HEK293 (cell line): ENCODE measurements around the gene SERPINA1.

Experiments used
- ZFP37 ChIP-seq: fragments of 450-650 bp; formaldehyde crosslinking; IDR thresholded peaks from 2 replicates; pipeline ENCODE4 v1.5.1; 2016; ENCODE audit warnings: missing biosample characterization, missing genetic modification characterization
- ZNF274 ChIP-seq, 2 experiments: fragments of 200-500 bp in 1 of 2; fragments of 450-650 bp in 1 of 2; sonication (Bioruptor generic) in 1 of 2; formaldehyde crosslinking in 1 of 2; IDR thresholded peaks; 2 replicates each; pipeline versions ENCODE4 v1.5.1 to v1.6.1; 2014 to 2016; ENCODE audit warnings: borderline replicate concordance in 1 of 2, inconsistent platforms in 1 of 2, low read length in 1 of 2, missing biosample characterization in 1 of 2, missing genetic modification characterization in 1 of 2
- ZNF394 ChIP-seq: fragments of 450-650 bp; formaldehyde crosslinking; IDR thresholded peaks from 2 replicates; pipeline ENCODE4 v1.5.1; 2016; ENCODE audit warnings: missing biosample characterization, missing genetic modification characterization, mild to moderate bottlenecking, moderate library complexity, borderline replicate concordance
- ZNF529 ChIP-seq: fragments of 450-650 bp; formaldehyde crosslinking; IDR thresholded peaks from 2 replicates; pipeline ENCODE4 v1.5.1; 2017; ENCODE audit warnings: missing genetic modification characterization, missing biosample characterization; ENCODE audit not compliant: insufficient replicate concordance
- TF ChIP-seq, protein P1 (sequence below): fragments of 450-650 bp; formaldehyde crosslinking; optimal IDR thresholded peaks from 2 replicates; pipeline ENCODE3; 2016; ENCODE audit warnings: missing biosample characterization, mild to moderate bottlenecking, missing genetic modification characterization
- TF ChIP-seq, protein P2 (sequence below): fragments of 450-650 bp; formaldehyde crosslinking; IDR thresholded peaks from 2 replicates; pipeline ENCODE4 v1.5.1; 2016; ENCODE audit warnings: missing biosample characterization, missing genetic modification characterization

DNA sequence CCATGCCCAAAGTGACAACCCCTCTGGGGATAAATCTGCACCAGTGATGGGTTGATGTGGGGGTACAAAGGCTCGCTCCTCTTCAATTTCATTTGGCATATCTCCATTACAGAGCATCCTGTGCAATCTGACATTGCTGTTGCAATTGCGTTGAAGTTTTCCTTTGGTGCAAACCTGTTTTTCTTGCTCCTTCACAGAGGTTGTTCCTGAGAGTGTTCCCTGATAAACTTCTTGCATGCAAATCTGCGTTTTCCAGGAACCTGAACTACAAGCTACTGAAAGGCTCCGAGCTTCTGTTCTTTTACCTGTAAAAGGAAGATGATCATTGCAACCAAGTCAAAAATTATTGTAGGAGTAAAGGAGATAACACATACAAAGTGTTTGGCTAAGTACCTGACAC lies 38.1 kb upstream of the SERPINA1 start:
- TF ChIP-seq ZFP37 (tag by site-specific recombination) (no peak), ZNF529 (no peak), ZNF274 (IDR thresholded peaks at IDR 0.05; ENCODE audit: low read length) (no peak), ZNF274 (tag by site-specific recombination; IDR thresholded peaks at IDR 0.05; ENCODE audit: borderline replicate concordance) (no peak), ZNF394 (tag by site-specific recombination) (no peak)
- TF ChIP-seq, protein P1, sequence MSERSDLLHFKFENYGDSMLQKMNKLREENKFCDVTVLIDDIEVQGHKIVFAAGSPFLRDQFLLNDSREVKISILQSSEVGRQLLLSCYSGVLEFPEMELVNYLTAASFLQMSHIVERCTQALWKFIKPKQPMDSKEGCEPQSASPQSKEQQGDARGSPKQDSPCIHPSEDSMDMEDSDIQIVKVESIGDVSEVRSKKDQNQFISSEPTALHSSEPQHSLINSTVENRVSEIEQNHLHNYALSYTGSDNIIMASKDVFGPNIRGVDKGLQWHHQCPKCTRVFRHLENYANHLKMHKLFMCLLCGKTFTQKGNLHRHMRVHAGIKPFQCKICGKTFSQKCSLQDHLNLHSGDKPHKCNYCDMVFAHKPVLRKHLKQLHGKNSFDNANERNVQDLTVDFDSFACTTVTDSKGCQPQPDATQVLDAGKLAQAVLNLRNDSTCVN, result no peak
- TF ChIP-seq, protein P2, sequence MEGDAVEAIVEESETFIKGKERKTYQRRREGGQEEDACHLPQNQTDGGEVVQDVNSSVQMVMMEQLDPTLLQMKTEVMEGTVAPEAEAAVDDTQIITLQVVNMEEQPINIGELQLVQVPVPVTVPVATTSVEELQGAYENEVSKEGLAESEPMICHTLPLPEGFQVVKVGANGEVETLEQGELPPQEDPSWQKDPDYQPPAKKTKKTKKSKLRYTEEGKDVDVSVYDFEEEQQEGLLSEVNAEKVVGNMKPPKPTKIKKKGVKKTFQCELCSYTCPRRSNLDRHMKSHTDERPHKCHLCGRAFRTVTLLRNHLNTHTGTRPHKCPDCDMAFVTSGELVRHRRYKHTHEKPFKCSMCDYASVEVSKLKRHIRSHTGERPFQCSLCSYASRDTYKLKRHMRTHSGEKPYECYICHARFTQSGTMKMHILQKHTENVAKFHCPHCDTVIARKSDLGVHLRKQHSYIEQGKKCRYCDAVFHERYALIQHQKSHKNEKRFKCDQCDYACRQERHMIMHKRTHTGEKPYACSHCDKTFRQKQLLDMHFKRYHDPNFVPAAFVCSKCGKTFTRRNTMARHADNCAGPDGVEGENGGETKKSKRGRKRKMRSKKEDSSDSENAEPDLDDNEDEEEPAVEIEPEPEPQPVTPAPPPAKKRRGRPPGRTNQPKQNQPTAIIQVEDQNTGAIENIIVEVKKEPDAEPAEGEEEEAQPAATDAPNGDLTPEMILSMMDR (tag by site-specific recombination), result no peak
